Measurements from ENCODE around the gene CHN2. TPM values are rescaled to one million over a fixed set of nuclear protein-coding genes. Genes with fewer than 3 reads are reported as not detected.

Gene CHN2
- total RNA-seq, 2 experiments from 2014 or later = 1.7 to 1.8 TPM

GRCh38 chr7:29457565-29458011 lies 263.0 kb downstream of the CHN2 start:
- POLR2A ChIA-PET = no interaction called here
- Mint-ChIP-seq H3K9me3 (no peaks in the 10 kb centered on the region), H3K27ac (no peak overlapping the region), H3K4me3 (no peak overlapping the region), H3K27me3 (no peaks in the 10 kb centered on the region), H3K4me1 (ENCODE audit: low read depth) (no peaks in the 10 kb centered on the region), H3K36me3 (ENCODE audit: low read depth) (no peaks in the 10 kb centered on the region)
- TF ChIP-seq CTCF (IDR thresholded peaks at IDR 0.05) = no peak
- no peak for ATAC-seq
- intact Hi-C loops (cut with micrococcal nuclease) = no loop called here
- CTCF ChIA-PET = no interaction called here
- DNase-seq = no peak

- H3K36me3 Mint-ChIP-seq (ENCODE audit: low read depth) = no peaks in the 10 kb centered on the region
- intact Hi-C loops (cut with micrococcal nuclease) = no loop called here
- ATAC-seq = no peak
- H3K27me3 Mint-ChIP-seq = no peaks in the 10 kb centered on the region
- no peaks in the 10 kb centered on the region for H3K9me3 Mint-ChIP-seq
- no peak overlapping the region for H3K27ac Mint-ChIP-seq
- no peak overlapping the region for H3K4me3 Mint-ChIP-seq
- no peak for DNase-seq
- no peaks in the 10 kb centered on the region for H3K4me1 Mint-ChIP-seq (ENCODE audit: low read depth)
- POLR2A ChIA-PET = no interaction called here
- CTCF ChIA-PET = no interaction called here
- no peak for TF ChIP-seq CTCF (IDR thresholded peaks at IDR 0.05)
Measured at GRCh38 chr7:29458933-29459332, 264.4 kb downstream of the CHN2 start.

GRCh38 chr7:29459589-29459988 lies 265.0 kb downstream of the CHN2 start:
- H3K4me3 Mint-ChIP-seq = no peak overlapping the region
- H3K27me3 Mint-ChIP-seq = no peaks in the 10 kb centered on the region
- no peaks in the 10 kb centered on the region for H3K9me3 Mint-ChIP-seq
- DNase-seq = no peak
- ChIA-PET CTCF (no interaction called here), POLR2A (no interaction called here)
- H3K27ac Mint-ChIP-seq = no peak overlapping the region
- H3K4me1 Mint-ChIP-seq (ENCODE audit: low read depth) = no peaks in the 10 kb centered on the region
- TF ChIP-seq CTCF (IDR thresholded peaks at IDR 0.05) = no peak
- H3K36me3 Mint-ChIP-seq (ENCODE audit: low read depth) = no peaks in the 10 kb centered on the region
- intact Hi-C loops (cut with micrococcal nuclease) = no loop called here
- no peak for ATAC-seq

- no peak overlapping the region for H3K4me3 Mint-ChIP-seq
- H3K27me3 Mint-ChIP-seq = no peaks in the 10 kb centered on the region
- no peak overlapping the region for H3K27ac Mint-ChIP-seq
- ChIA-PET CTCF (no interaction called here), POLR2A (no interaction called here)
- no peaks in the 10 kb centered on the region for H3K9me3 Mint-ChIP-seq
- intact Hi-C loops (cut with micrococcal nuclease) = no loop called here
- H3K36me3 Mint-ChIP-seq (ENCODE audit: low read depth) = no peaks in the 10 kb centered on the region
- DNase-seq = no peak
- ATAC-seq = no peak
- no peaks in the 10 kb centered on the region for H3K4me1 Mint-ChIP-seq (ENCODE audit: low read depth)
- no peak for TF ChIP-seq CTCF (IDR thresholded peaks at IDR 0.05)
Measured at GRCh38 chr7:29461996-29462395, 267.4 kb downstream of the CHN2 start.

GRCh38 chr7:29463504-29464158 lies 269.1 kb downstream of the CHN2 start:
- ChIA-PET POLR2A (interaction anchor here (0.9 kb wide), 1 partner anchor 11 kb away, joined by 3 read pairs; no protein-coding TSS in a partner anchor), CTCF (no interaction called here)
- Mint-ChIP-seq H3K36me3 (ENCODE audit: low read depth) (no peaks in the 10 kb centered on the region), H3K4me1 (ENCODE audit: low read depth) (no peaks in the 10 kb centered on the region), H3K27ac (no peak overlapping the region), H3K27me3 (no peaks in the 10 kb centered on the region), H3K4me3 (no peak overlapping the region), H3K9me3 (no peaks in the 10 kb centered on the region)
- intact Hi-C loops (cut with micrococcal nuclease) = no loop called here
- DNase-seq (no peak), ATAC-seq (no peak)
- no peak for TF ChIP-seq CTCF (IDR thresholded peaks at IDR 0.05)

Measured in activated CD8-positive, alpha-beta T cell treated with anti-CD3 and anti-CD28 coated beads for 36 hours (primary cell).